HG03558 (cell line): ENCODE data around the gene KRT6A.

ENCODE experiments used
- ATAC-seq: cut with Tn5 transposase; IDR thresholded peaks from one replicate; pipeline ENCODE4 v1.9.1; 2021; ENCODE audit warnings: moderate number of reproducible peaks; ENCODE audit not compliant: unreplicated experiment; ENCODE audit errors: extremely low read depth

The KRT6A gene

GRCh38 chr12:52525661-52526499 lies 32.8 kb upstream of the KRT6A start:
- ATAC-seq, result no peak

GRCh38 chr12:52524898-52525591 lies 32.0 kb upstream of the KRT6A start:
- ATAC-seq, result no peak

GRCh38 chr12:52524241-52524897 lies 31.3 kb upstream of the KRT6A start:
- ATAC-seq, result no peak

- ATAC-seq, result no peak
Measured at GRCh38 chr12:52523824-52524223, 30.8 kb upstream of the KRT6A start.

- ATAC-seq, result no peak
Measured at GRCh38 chr12:52522346-52523011, 29.4 kb upstream of the KRT6A start.

- ATAC-seq, result no peak
Measured at GRCh38 chr12:52521568-52522266, 28.7 kb upstream of the KRT6A start.

- ATAC-seq, result no peak
Measured at GRCh38 chr12:52521175-52521567, 28.1 kb upstream of the KRT6A start.

GRCh38 chr12:52519826-52520662 lies 27.0 kb upstream of the KRT6A start, which contains the start of gene KRT5:
KRT5 (minus strand) TSS chr12:52520394; CDS start chr12:52520296, 98 bp downstream.
- no peak for ATAC-seq

- ATAC-seq, result no peak
Measured at GRCh38 chr12:52519387-52519703, 26.3 kb upstream of the KRT6A start.

GRCh38 chr12:52518574-52519386 lies 25.7 kb upstream of the KRT6A start:
- ATAC-seq, result no peak

- ATAC-seq, result no peak
Measured at GRCh38 chr12:52517888-52518287, 24.8 kb upstream of the KRT6A start.

GRCh38 chr12:52517005-52517835 lies 24.2 kb upstream of the KRT6A start:
- no peak for ATAC-seq

- ATAC-seq, result no peak
Measured at GRCh38 chr12:52515927-52516831, 23.1 kb upstream of the KRT6A start.

- ATAC-seq, result no peak
Measured at GRCh38 chr12:52515319-52515646, 22.2 kb upstream of the KRT6A start.

GRCh38 chr12:52514471-52515318 lies 21.6 kb upstream of the KRT6A start:
- ATAC-seq, result no peak

- ATAC-seq, result no peak
Measured at GRCh38 chr12:52513736-52514135, 20.7 kb upstream of the KRT6A start.
